ENCODE measurements around the gene CHCHD3. TPM values are rescaled to one million over a fixed set of nuclear protein-coding genes. Genes with fewer than 3 reads are reported as not detected.

Gene CHCHD3
- polyA plus RNA-seq, 2 of the 4 experiments (the other 2 are of a cell fraction) = 96.7 to 139 TPM

GRCh38 chr7:133040674-133041073 is 41.2 kb downstream of the CHCHD3 start:
- ChIA-PET CTCF (no interaction called here), POLR2A (no interaction called here)
- Histone ChIP-seq H3K4me1 (no peaks in the 10 kb centered on the region), H3K4me2 (no peak overlapping the region), H3K27ac (no peak overlapping the region), H3K4me3 (no peak overlapping the region), H3K9me3 (no peaks in the 10 kb centered on the region)
- DNase-seq (ENCODE audit: low read depth in 1 of 2, low spot score in 1 of 2) (no peak), FAIRE-seq (no peak), ATAC-seq (no peak)
- 95% methylated on average over 7 of the region's 7 CpGs for WGBS (ENCODE audit: missing lambda C conversion rate)
- TF ChIP-seq HOXB13 (CRISPR knock-in tag; IDR thresholded peaks at IDR 0.05; ENCODE audit: low read depth) (no peak), HOXB5 (CRISPR knock-in tag; IDR thresholded peaks at IDR 0.05) (no peak), ZSCAN20 (CRISPR knock-in tag; IDR thresholded peaks at IDR 0.05) (no peak), CTCF (IDR thresholded peaks at IDR 0.05) (no peak), E2F6 (IDR thresholded peaks at IDR 0.05; ENCODE audit: borderline replicate concordance, low read depth) (no peak), USF2 (IDR thresholded peaks at IDR 0.05) (no peak), SREBF2 (IDR thresholded peaks at IDR 0.05) (no peak)
- TF ChIP-seq, protein P1, sequence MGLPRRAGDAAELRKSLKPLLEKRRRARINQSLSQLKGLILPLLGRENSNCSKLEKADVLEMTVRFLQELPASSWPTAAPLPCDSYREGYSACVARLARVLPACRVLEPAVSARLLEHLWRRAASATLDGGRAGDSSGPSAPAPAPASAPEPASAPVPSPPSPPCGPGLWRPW (IDR thresholded peaks at IDR 0.05) = no peak

DNA sequence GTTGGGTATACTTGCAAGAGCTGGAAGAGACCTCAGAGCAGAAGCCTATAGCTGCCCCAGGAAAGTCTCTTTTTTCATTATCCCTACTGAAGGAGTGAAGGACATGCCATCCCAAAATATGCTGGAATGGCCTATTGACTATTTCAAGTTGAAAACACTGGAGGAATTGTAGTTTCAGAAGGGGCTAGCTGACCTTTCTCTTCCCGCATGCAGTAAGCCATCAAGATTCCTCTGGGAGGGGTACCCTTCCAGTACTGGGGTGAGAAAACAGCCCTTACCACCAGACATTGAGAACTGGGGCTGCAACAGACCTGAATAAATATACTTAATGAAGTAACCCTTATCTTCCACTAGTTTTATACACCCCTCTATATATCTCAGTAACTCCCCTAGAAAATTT is 41.7 kb downstream of the CHCHD3 start:
- ChIA-PET POLR2A (no interaction called here), CTCF (interaction anchor here (0.6 to 2.0 kb wide), 2 partner anchors 11 to 324 kb away, joined by 3 to 7 read pairs; no protein-coding TSS in a partner anchor)
- ATAC-seq (no peak), DNase-seq (ENCODE audit: low read depth in 1 of 2, low spot score in 1 of 2) (no peak), FAIRE-seq (no peak)
- no peak overlapping the region for H3K4me2 ChIP-seq
- H3K27ac ChIP-seq = no peak overlapping the region
- H3K4me1 ChIP-seq = no peaks in the 10 kb centered on the region
- TF ChIP-seq KDM5A (IDR thresholded peaks at IDR 0.05) = no peak
- TF ChIP-seq HDAC2 (IDR thresholded peaks at IDR 0.05) = no peak
- no peak for TF ChIP-seq BHLHE40 (IDR thresholded peaks at IDR 0.05; ENCODE audit: low read depth, low read length)
- TF ChIP-seq CBX2 (IDR thresholded peaks at IDR 0.05; ENCODE audit: borderline replicate concordance, low read depth) = no peak
- TF ChIP-seq, protein P2, sequence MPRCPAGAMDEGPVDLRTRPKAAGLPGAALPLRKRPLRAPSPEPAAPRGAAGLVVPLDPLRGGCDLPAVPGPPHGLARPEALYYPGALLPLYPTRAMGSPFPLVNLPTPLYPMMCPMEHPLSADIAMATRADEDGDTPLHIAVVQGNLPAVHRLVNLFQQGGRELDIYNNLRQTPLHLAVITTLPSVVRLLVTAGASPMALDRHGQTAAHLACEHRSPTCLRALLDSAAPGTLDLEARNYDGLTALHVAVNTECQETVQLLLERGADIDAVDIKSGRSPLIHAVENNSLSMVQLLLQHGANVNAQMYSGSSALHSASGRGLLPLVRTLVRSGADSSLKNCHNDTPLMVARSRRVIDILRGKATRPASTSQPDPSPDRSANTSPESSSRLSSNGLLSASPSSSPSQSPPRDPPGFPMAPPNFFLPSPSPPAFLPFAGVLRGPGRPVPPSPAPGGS (IDR thresholded peaks at IDR 0.05) = no peak
- TF ChIP-seq HOXA7 (CRISPR knock-in tag; IDR thresholded peaks at IDR 0.05) = no peak
- H3K4me3 ChIP-seq = no peak overlapping the region
- no peaks in the 10 kb centered on the region for H3K9me3 ChIP-seq
- 90% methylated on average over 1 of the region's 1 CpG for WGBS (ENCODE audit: missing lambda C conversion rate)

DNA sequence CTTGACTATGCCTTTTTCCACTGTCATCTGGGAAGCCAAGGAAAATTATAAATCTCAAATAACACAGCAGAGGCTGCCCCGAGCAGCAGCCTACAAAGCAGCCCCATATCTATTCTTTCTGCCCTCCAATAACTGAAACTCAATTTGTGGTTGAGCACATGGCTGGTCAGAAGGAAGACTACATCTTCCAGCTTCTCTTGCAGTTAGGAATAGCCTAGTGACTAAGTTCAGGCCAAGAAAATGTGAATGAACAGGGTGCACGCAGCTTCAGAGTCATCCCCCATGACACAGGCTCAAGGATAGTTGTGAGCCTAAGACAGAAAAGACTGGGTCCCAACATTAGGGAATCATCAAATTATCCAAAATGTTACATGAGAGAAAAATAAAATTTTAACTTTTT is 42.3 kb downstream of the CHCHD3 start:
- no peak for DNase-seq (ENCODE audit: low read depth in 1 of 2, low spot score in 1 of 2)
- TF ChIP-seq ESRRA (IDR thresholded peaks at IDR 0.05; ENCODE audit: borderline replicate concordance, low read length) (no peak), POLR2A (IDR thresholded peaks at IDR 0.05; ENCODE audit: low read length) (no peak)
- Histone ChIP-seq H3K4me1 (no peaks in the 10 kb centered on the region), H3K4me3 (no peak overlapping the region), H3K4me2 (no peak overlapping the region), H3K27ac (no peak overlapping the region), H3K9me3 (no peaks in the 10 kb centered on the region)
- WGBS (ENCODE audit: missing lambda C conversion rate) = 96% methylated on average over 2 of the region's 2 CpGs
- CTCF ChIA-PET = interaction anchor here (2.0 kb wide), 1 partner anchor 12 kb away, joined by 7 read pairs; no protein-coding TSS in a partner anchor
- ATAC-seq = no peak
- no peak for FAIRE-seq
- POLR2A ChIA-PET = no interaction called here

- Histone ChIP-seq H3K27ac (no peak overlapping the region), H3K4me1 (no peaks in the 10 kb centered on the region), H3K9me3 (no peaks in the 10 kb centered on the region), H3K4me3 (no peak overlapping the region), H3K4me2 (no peak overlapping the region)
- no peak for ATAC-seq
- WGBS (ENCODE audit: missing lambda C conversion rate) = 96% methylated on average over 1 of the region's 1 CpG
- CTCF ChIA-PET = no interaction called here
- DNase-seq (ENCODE audit: low read depth in 1 of 2, low spot score in 1 of 2) = no peak
- POLR2A ChIA-PET = no interaction called here
- FAIRE-seq = no peak
- no peak for TF ChIP-seq CEBPB (IDR thresholded peaks at IDR 0.05)
- no peak for TF ChIP-seq KDM1A (IDR thresholded peaks at IDR 0.05; ENCODE audit: low read depth)
- no peak for TF ChIP-seq USF2 (IDR thresholded peaks at IDR 0.05)
- no peak for TF ChIP-seq RARB (CRISPR knock-in tag; IDR thresholded peaks at IDR 0.05)
- no peak for TF ChIP-seq POLR2AphosphoS2 (conservative IDR thresholded peaks at IDR 0.05; ENCODE audit: low read length)
- TF ChIP-seq, protein P3, sequence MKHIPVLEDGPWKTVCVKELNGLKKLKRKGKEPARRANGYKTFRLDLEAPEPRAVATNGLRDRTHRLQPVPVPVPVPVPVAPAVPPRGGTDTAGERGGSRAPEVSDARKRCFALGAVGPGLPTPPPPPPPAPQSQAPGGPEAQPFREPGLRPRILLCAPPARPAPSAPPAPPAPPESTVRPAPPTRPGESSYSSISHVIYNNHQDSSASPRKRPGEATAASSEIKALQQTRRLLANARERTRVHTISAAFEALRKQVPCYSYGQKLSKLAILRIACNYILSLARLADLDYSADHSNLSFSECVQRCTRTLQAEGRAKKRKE (CRISPR knock-in tag; IDR thresholded peaks at IDR 0.05; ENCODE audit: low read depth) = no peak
- no peak for TF ChIP-seq CBX2 (IDR thresholded peaks at IDR 0.05; ENCODE audit: borderline replicate concordance, low read depth)
- no peak for TF ChIP-seq POLR2A (IDR thresholded peaks at IDR 0.05; ENCODE audit: low read length)
- no peak for TF ChIP-seq ZC3H11A (IDR thresholded peaks at IDR 0.05)
- TF ChIP-seq EHMT2 (IDR thresholded peaks at IDR 0.05; ENCODE audit: low read depth) = no peak
- no peak for TF ChIP-seq CBX8 (IDR thresholded peaks at IDR 0.05)
- TF ChIP-seq RFX5 (IDR thresholded peaks at IDR 0.05) = no peak
Observed at GRCh38 chr7:133036289-133036688, 45.6 kb downstream of the CHCHD3 start.
